TTC549 (cell line): ENCODE measurements around the gene CHD9NB.

Experiments
- FAIRE-seq: peaks from 2 replicates; lab custom pipeline; 2012; peaks lifted over from hg19 to GRCh38; lab: Jason Lieb, UNC

CHD9NB gene

GRCh38 chr16:53052519-53053501 is at the start of gene CHD9NB:
Gene CHD9NB (minus strand): TSS chr16:53052897. CDS start chr16:53044158, 8,739 bp downstream.
- FAIRE-seq, result no peak

GRCh38 chr16:53100889-53101288 is 48.2 kb upstream of the CHD9NB start:
- FAIRE-seq, result no peak

- FAIRE-seq, result no peak
These were observed 47.5 kb upstream of the CHD9NB start for GRCh38 chr16:53100131-53100748.

DNA sequence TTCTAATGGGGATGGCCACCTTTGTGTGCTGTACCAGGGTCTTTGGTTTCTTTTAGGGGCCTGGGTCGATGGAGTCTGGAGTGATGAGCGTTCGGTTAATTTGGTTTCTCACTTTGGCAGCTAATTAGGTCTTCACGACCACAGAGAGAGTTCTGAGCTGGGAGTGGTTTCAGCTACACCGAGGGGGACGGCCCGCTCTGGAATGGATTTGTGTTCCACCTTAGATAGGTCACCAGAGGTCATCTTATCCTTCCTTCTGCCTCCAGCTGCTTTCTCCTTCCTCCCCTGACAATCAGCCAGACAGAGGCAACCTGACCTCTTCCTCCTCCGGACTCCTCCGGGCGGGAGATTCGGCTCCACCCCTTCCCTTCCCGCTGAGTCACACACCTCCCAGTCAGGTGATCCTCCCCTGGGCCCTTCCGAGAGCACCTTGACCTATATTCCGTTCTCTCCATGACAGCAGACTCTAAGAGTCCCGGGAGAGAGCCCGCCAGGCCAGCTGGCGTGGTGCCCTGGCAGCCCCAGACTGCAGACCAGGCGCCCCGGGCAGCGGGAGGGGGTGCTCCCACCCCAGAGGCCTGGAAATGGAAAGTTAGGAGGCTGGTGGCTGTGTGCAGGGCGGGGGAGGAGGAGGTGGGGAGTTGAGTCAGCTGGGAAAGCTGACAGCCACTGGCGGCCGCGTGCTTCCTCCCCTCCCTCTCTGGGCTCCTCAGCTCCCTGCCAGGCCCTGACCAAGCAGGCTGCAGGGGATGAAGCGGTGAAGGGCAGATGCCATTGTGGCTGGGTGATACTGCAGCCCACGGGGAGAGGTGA is 46.8 kb upstream of the CHD9NB start:
- FAIRE-seq, result no peak

DNA sequence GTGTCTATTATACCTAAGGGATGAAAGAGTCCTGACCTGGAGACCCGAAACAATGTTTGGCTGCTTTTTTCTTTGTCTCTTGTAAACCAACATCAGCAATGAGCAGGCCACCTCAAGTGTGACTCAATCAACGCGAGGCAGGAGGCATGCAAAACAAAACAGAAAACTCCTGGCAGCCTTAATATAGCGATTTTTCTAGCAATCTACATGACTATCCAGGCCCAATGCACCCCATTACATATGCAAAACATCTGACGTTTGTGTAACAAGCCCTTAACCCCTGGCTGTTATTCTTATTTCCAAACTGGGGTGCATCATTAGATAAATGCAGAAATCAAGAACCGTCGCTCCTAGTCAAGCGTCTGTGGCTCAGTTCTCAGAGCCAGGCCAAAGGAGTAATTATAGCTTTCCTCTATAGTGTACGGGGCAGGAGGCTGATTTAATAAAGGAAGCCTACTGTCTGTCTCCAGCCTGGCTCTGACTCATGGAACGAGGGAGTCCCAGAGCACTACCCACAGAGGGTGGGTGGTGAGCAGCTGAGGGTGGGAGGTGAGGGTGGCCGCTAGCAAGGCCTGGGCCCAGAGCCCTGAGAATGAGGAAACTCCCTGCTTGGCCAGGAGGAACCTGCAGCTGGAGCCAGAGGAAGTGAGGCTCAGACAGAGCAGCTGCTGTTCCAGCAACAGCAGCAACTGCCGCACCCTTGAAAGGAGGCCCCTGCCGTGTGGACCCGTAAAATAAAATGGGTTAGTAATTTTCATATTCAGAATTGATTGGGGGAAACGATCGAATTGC is 46.0 kb upstream of the CHD9NB start:
- FAIRE-seq, result no peak

DNA sequence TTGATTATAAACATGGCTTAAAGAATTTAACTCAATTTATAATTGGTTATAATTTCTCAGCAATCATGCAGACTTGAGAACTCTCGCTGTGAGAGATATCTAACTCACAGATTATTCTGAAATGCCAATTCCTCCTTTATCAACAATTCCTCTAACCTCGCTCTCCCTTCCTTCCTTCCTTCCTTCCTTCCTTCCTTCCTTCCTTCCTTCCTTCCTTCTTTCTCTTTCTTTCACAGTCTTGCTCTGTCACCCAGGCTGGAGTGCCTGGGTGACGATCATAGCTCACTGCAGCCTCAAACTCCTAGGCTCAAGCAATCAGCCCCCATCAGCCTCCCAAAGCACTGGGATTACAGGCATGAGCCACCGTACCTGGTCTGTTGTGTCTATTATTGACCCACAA is 44.5 kb upstream of the CHD9NB start:
- no peak for FAIRE-seq

- FAIRE-seq, result no peak
These were observed 41.4 kb upstream of the CHD9NB start for GRCh38 chr16:53094013-53094630.

DNA sequence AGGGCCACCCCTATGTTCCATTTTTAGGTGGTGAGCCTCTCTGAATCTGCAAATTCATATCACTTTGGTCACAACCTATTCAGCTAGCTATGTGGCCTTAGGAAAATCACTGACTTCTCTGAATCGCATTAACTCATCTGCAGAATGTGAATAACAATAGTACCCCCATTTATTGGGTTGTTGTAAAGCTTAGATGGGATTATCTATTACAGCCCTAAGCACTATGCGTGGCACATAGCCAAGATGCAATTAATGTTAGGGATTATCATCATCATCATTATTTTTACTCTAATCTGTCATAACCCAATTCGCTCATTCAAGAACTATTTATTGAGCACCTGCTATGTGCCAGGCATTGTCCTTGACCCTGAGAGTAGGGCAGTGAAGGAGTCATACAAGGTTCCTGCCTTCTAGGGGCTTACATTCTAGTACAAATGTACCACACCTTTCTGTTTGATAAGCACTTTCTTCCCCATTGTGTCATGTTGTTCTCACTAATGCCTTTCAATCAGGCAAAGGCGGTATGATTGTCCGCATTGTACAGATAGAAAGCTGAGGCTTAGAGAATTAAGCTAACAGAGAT is 40.6 kb upstream of the CHD9NB start:
- FAIRE-seq, result no peak

DNA sequence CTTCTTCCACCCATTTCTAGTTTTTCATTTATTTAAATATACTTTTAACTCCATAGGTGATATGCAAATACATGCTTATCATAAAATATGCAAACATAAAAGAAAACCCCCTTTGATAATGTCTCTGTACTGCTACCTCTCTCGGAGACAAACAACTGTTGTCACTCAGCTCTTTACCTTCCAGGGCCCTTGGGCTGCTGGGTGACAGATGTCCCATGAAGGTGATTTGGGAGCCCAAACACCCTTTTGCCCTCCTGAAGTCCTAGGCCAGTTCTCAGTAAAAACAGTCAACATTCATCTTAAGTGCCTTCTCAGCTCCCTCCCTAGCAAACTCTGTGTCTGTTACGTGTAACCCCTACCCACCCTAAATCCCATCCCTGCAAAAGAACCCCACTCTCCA is 39.6 kb upstream of the CHD9NB start:
- FAIRE-seq, result no peak

GRCh38 chr16:53091466-53092211 is 38.9 kb upstream of the CHD9NB start:
- no peak for FAIRE-seq

GRCh38 chr16:53090591-53091411 is 38.1 kb upstream of the CHD9NB start:
- no peak for FAIRE-seq

GRCh38 chr16:53090286-53090590 is 37.5 kb upstream of the CHD9NB start:
- FAIRE-seq, result no peak

DNA sequence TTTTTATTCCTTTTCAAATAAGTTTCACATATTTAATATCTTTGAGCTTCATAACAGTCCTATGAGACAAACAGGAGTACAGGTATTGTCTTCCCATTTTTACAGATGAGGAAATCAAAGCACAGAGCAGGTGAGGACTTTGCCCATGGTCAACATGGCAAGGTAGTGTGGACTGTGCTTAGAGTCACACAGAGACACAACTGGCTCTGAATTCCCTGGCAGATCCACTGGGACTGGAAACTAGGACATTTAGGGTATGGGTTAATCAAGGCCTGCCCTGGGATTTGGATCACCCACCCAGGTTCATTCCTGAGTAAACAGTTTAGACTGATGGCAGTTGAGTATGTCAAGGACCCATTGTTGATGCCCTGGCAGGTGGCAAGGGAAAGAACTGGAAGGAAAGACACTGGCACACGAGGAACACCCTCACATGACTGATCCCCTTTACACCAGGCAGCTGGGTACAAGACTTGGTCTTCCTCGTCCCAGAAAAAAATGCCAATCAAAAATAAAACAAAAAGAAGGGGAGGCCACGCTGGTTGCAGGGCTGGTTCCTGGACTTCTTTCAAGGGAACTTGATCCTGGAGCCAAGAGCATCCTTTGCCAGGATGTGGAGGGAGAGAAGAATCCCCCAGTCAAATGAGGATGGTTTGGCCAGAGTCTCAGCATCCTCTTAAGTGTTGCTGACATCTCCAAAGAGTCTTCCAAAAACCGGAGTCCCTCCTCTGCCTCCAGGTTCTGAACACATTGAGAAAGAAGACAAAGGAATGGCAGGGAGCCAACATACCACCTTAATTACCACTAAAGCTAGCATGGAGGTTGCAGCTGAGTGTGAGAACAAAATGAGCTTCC is 37.0 kb upstream of the CHD9NB start:
- no peak for FAIRE-seq

DNA sequence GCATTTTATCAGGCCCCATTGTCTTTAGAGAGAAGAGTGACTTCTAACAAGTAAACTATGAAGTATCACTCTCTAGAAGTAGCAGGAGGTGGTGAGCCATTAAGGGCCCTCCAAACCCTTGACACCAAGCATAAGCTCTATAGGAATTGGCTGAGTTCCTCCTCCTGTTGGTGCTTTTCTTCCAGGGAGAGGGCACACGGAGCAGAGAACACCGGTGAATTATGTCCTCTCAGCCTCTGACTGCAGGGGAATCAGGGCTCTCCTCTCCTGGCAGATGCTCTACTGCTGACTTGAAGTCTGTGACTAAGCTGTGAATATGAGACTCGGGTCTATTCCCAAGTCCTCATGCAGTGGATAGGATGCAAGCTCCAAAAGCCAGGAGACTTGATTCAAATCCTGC is 34.4 kb upstream of the CHD9NB start:
- no peak for FAIRE-seq

GRCh38 chr16:53085931-53086421 is 33.3 kb upstream of the CHD9NB start:
- no peak for FAIRE-seq

- no peak for FAIRE-seq
These were observed 32.7 kb upstream of the CHD9NB start for GRCh38 chr16:53085369-53085843.

DNA sequence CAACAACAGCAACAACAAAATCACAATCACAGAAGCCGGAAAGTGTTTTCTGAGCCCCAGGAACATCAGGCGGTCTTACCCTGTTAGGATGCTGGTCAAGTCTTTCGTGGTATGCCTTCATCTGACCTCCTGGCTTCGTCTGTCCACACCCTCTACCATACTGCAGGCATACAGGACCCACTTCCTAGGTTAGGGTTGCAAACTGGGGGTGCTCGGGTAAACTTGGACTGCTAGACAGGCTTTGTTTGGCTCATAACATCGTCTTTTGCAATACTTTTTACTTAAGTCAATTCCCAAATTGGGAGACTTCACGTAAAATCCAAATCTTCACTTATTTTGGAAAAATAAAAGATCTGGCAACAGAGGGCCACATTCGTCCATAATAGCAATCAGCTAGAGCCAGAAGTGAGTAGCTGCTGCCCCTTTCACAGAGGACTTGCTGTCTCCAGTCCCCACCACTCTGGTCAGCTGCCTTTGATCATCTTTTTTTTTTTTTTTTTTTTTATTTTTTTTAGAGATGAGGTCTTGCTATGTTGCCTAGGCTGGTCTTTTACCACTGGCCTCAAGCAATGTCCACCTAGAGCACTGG is 32.1 kb upstream of the CHD9NB start:
- FAIRE-seq, result no peak

GRCh38 chr16:53084141-53084541 is 31.4 kb upstream of the CHD9NB start:
- FAIRE-seq, result no peak
